ENCODE results near the gene ARRB1.

DNA sequence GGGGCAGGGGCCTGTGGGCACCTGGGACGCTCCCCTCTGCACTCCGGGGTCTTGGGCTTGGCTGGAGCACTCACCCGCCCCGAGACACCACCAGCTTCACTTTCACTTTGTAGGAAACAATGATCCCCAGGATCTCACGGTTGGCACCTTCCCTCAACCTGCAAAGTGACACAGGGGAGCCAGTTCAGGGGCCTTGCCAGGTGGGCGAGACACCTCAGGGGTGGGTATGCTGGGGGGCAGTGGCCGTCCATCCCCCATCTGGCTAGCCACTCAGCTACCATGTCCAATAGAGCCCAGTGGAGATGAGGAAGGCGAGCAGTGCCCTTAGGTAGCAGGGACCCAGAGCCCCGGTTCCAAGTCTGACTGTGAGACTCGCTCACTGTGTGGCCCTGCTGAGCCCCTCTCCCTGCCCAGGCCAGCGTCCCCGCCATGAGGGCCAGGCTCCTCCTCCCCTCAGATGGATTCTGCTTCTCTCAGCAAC lies 78.6 kb downstream of the ARRB1 start:
- TF ChIP-seq, protein P1, sequence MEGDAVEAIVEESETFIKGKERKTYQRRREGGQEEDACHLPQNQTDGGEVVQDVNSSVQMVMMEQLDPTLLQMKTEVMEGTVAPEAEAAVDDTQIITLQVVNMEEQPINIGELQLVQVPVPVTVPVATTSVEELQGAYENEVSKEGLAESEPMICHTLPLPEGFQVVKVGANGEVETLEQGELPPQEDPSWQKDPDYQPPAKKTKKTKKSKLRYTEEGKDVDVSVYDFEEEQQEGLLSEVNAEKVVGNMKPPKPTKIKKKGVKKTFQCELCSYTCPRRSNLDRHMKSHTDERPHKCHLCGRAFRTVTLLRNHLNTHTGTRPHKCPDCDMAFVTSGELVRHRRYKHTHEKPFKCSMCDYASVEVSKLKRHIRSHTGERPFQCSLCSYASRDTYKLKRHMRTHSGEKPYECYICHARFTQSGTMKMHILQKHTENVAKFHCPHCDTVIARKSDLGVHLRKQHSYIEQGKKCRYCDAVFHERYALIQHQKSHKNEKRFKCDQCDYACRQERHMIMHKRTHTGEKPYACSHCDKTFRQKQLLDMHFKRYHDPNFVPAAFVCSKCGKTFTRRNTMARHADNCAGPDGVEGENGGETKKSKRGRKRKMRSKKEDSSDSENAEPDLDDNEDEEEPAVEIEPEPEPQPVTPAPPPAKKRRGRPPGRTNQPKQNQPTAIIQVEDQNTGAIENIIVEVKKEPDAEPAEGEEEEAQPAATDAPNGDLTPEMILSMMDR (IDR thresholded peaks at IDR 0.05), result no peak
- TF ChIP-seq ZNF671 (CRISPR knock-in tag; IDR thresholded peaks at IDR 0.05) (no peak), GRHL2 (CRISPR knock-in tag; IDR thresholded peaks at IDR 0.05; ENCODE audit: insufficient replicate concordance, severe bottlenecking) (no peak), ZNF423 (CRISPR knock-in tag; IDR thresholded peaks at IDR 0.05) (no peak), ESRRA (CRISPR knock-in tag; IDR thresholded peaks at IDR 0.05; ENCODE audit: borderline replicate concordance) (no peak), SP1 (CRISPR knock-in tag; conservative IDR thresholded peaks at IDR 0.05) (no peak), CREM (CRISPR knock-in tag; IDR thresholded peaks at IDR 0.05) (no peak), NR1H2 (CRISPR knock-in tag; IDR thresholded peaks at IDR 0.05) (no peak)
- TF ChIP-seq, protein P2, sequence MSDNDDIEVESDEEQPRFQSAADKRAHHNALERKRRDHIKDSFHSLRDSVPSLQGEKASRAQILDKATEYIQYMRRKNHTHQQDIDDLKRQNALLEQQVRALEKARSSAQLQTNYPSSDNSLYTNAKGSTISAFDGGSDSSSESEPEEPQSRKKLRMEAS (CRISPR knock-in tag; IDR thresholded peaks at IDR 0.05), result no peak
- TF ChIP-seq, protein P3, sequence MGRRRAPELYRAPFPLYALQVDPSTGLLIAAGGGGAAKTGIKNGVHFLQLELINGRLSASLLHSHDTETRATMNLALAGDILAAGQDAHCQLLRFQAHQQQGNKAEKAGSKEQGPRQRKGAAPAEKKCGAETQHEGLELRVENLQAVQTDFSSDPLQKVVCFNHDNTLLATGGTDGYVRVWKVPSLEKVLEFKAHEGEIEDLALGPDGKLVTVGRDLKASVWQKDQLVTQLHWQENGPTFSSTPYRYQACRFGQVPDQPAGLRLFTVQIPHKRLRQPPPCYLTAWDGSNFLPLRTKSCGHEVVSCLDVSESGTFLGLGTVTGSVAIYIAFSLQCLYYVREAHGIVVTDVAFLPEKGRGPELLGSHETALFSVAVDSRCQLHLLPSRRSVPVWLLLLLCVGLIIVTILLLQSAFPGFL (CRISPR knock-in tag; IDR thresholded peaks at IDR 0.05; ENCODE audit: borderline replicate concordance), result no peak
- TF ChIP-seq, protein P4, sequence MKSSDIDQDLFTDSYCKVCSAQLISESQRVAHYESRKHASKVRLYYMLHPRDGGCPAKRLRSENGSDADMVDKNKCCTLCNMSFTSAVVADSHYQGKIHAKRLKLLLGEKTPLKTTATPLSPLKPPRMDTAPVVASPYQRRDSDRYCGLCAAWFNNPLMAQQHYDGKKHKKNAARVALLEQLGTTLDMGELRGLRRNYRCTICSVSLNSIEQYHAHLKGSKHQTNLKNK (CRISPR knock-in tag; IDR thresholded peaks at IDR 0.05), result no peak
- TF ChIP-seq, protein P5, sequence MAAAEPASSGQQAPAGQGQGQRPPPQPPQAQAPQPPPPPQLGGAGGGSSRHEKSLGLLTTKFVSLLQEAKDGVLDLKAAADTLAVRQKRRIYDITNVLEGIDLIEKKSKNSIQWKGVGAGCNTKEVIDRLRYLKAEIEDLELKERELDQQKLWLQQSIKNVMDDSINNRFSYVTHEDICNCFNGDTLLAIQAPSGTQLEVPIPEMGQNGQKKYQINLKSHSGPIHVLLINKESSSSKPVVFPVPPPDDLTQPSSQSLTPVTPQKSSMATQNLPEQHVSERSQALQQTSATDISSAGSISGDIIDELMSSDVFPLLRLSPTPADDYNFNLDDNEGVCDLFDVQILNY (CRISPR knock-in tag; IDR thresholded peaks at IDR 0.05), result no peak
- TF ChIP-seq, protein P6, sequence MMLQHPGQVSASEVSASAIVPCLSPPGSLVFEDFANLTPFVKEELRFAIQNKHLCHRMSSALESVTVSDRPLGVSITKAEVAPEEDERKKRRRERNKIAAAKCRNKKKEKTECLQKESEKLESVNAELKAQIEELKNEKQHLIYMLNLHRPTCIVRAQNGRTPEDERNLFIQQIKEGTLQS (CRISPR knock-in tag; conservative IDR thresholded peaks at IDR 0.05), result no peak
